HEK293 (cell line): Measurements from ENCODE around the gene DIABLO.

Experiments used
- CTCF ChIA-PET: fragments of 350-600 bp; formaldehyde crosslinking; extraction: SDS; loops from one replicate; lab custom pipeline; 2021; ENCODE audit warnings: antibody characterized with exemption; lab: Yijun Ruan, JAX
- POLR2A ChIA-PET: fragments of 300-600 bp; formaldehyde crosslinking; extraction: SDS; loops from one replicate; lab custom pipeline; 2020; ENCODE audit warnings: antibody characterized with exemption, inconsistent platforms; lab: Yijun Ruan, JAX
- H3K27ac ChIP-seq: fragments of 200-500 bp; sonication (Bioruptor generic); 2 replicates; pipeline ENCODE4 v1.5.1; 2014; ENCODE audit warnings: low read depth, low read length, control low read depth, inconsistent platforms; ENCODE audit errors: extremely low read depth
- H3K36me3 ChIP-seq, 2 experiments: fragments of 200-500 bp in 1 of 2; sonication (Bioruptor generic) in 1 of 2; 1 replicate in 1 of 2; 2 replicates in 1 of 2; pipeline ENCODE4 v1.5.1; 2014 to 2017; ENCODE audit warnings: inconsistent platforms in 2 of 2, low read length in 2 of 2; ENCODE audit not compliant: control insufficient read depth in 2 of 2, insufficient read depth in 1 of 2
- H3K4me1 ChIP-seq: fragments of 200-500 bp; sonication (Bioruptor generic); 2 replicates; pipeline ENCODE4 v1.5.1; 2014; ENCODE audit warnings: mild to moderate bottlenecking, low read length, inconsistent platforms; ENCODE audit not compliant: control insufficient read depth, insufficient read depth
- H3K4me3 ChIP-seq: 2 replicates; pipeline ENCODE4 v1.5.1; 2011; ENCODE audit warnings: low read depth, mild to moderate bottlenecking, control low read depth, low read length, moderate library complexity
- H3K9me3 ChIP-seq: fragments of 200-500 bp; sonication (Bioruptor generic); 2 replicates; pipeline ENCODE4 v1.5.1; 2014; ENCODE audit warnings: low read depth, low read length, inconsistent platforms; ENCODE audit not compliant: control insufficient read depth, insufficient read depth
- EGR2 ChIP-seq: fragments of 450-650 bp; formaldehyde crosslinking; IDR thresholded peaks from 2 replicates; pipeline ENCODE4 v1.5.1; 2016; ENCODE audit warnings: low read depth, missing biosample characterization, missing genetic modification characterization
- KLF16 ChIP-seq: fragments of 450-650 bp; formaldehyde crosslinking; IDR thresholded peaks from 2 replicates; pipeline ENCODE4 v1.5.1; 2017; ENCODE audit warnings: missing biosample characterization, missing genetic modification characterization
- REPIN1 ChIP-seq: fragments of 450-650 bp; formaldehyde crosslinking; IDR thresholded peaks from 2 replicates; pipeline ENCODE4 v1.5.1; 2017; ENCODE audit warnings: missing biosample characterization, missing genetic modification characterization, low read depth
- SALL2 ChIP-seq: fragments of 450-650 bp; formaldehyde crosslinking; IDR thresholded peaks from 2 replicates; pipeline ENCODE4 v1.5.0; 2017; ENCODE audit warnings: missing biosample characterization, mild to moderate bottlenecking, missing genetic modification characterization, borderline replicate concordance
- SP3 ChIP-seq: fragments of 450-650 bp; formaldehyde crosslinking; IDR thresholded peaks from 2 replicates; pipeline ENCODE4 v1.5.1; 2016; ENCODE audit warnings: missing biosample characterization, missing genetic modification characterization
- ZBTB20 ChIP-seq: fragments of 450-650 bp; formaldehyde crosslinking; IDR thresholded peaks from 2 replicates; pipeline ENCODE4 v1.5.1; 2016; ENCODE audit warnings: missing biosample characterization, missing genetic modification characterization
- ZNF121 ChIP-seq: fragments of 450-650 bp; formaldehyde crosslinking; IDR thresholded peaks from 2 replicates; pipeline ENCODE4 v1.5.1; 2016; ENCODE audit warnings: missing biosample characterization, missing genetic modification characterization
- ZNF211 ChIP-seq: fragments of 450-650 bp; formaldehyde crosslinking; IDR thresholded peaks from 2 replicates; pipeline ENCODE4 v1.5.1; 2016; ENCODE audit warnings: low read depth, missing biosample characterization, missing genetic modification characterization
- ZNF350 ChIP-seq: fragments of 450-650 bp; formaldehyde crosslinking; IDR thresholded peaks from 2 replicates; pipeline ENCODE4 v1.5.0; 2017; ENCODE audit warnings: missing biosample characterization, mild to moderate bottlenecking, missing genetic modification characterization
- ZNF354C ChIP-seq: fragments of 450-650 bp; formaldehyde crosslinking; IDR thresholded peaks from 2 replicates; pipeline ENCODE4 v1.5.1; 2016; ENCODE audit warnings: missing biosample characterization, missing genetic modification characterization, low read depth, borderline replicate concordance
- ZNF37A ChIP-seq: fragments of 450-650 bp; IDR thresholded peaks from 2 replicates; pipeline ENCODE4 v1.5.1; 2018; ENCODE audit warnings: missing biosample characterization, missing genetic modification characterization
- ZNF510 ChIP-seq: fragments of 450-650 bp; formaldehyde crosslinking; IDR thresholded peaks from 2 replicates; pipeline ENCODE4 v1.5.1; 2018; ENCODE audit warnings: mild to moderate bottlenecking, missing genetic modification characterization, missing biosample characterization; ENCODE audit not compliant: insufficient replicate concordance
- ZNF571 ChIP-seq: fragments of 450-650 bp; formaldehyde crosslinking; IDR thresholded peaks from 2 replicates; pipeline ENCODE4 v1.5.0; 2017; ENCODE audit warnings: missing biosample characterization, missing genetic modification characterization
- ZNF596 ChIP-seq: fragments of 450-650 bp; IDR thresholded peaks from 2 replicates; pipeline ENCODE4 v1.5.0; 2018; ENCODE audit warnings: missing biosample characterization, mild to moderate bottlenecking, missing genetic modification characterization, moderate library complexity
- ZNF626 ChIP-seq: fragments of 450-650 bp; sonication (Bioruptor Pico); formaldehyde crosslinking; IDR thresholded peaks from 2 replicates; pipeline ENCODE4 v1.5.1; 2018; ENCODE audit warnings: missing biosample characterization, missing genetic modification characterization, inconsistent platforms
- ZNF658 ChIP-seq: fragments of 450-650 bp; formaldehyde crosslinking; IDR thresholded peaks from 2 replicates; pipeline ENCODE4; 2016; ENCODE audit warnings: missing biosample characterization, missing genetic modification characterization
- ZNF707 ChIP-seq: fragments of 450-650 bp; formaldehyde crosslinking; IDR thresholded peaks from 2 replicates; pipeline ENCODE4 v1.5.1; 2016; ENCODE audit warnings: missing biosample characterization, missing genetic modification characterization
- ZNF747 ChIP-seq: fragments of 450-650 bp; formaldehyde crosslinking; IDR thresholded peaks from 2 replicates; pipeline ENCODE4 v1.5.1; 2016; ENCODE audit warnings: missing biosample characterization, missing genetic modification characterization
- TF ChIP-seq, protein P1 (sequence below): fragments of 450-650 bp; formaldehyde crosslinking; IDR thresholded peaks from 2 replicates; pipeline ENCODE4 v1.5.1; 2016; ENCODE audit warnings: missing biosample characterization, missing genetic modification characterization
- TF ChIP-seq, protein P2 (sequence below): fragments of 450-650 bp; formaldehyde crosslinking; IDR thresholded peaks from 2 replicates; pipeline ENCODE4 v1.5.1; 2016; ENCODE audit warnings: missing biosample characterization, missing genetic modification characterization
- TF ChIP-seq, protein P3 (sequence below): sonication (generic); formaldehyde crosslinking; IDR thresholded peaks from 2 replicates; pipeline ENCODE4 v1.8.1; 2022; ENCODE audit warnings: mild to moderate bottlenecking, moderate library complexity, missing genetic modification reagents

Gene DIABLO

DNA sequence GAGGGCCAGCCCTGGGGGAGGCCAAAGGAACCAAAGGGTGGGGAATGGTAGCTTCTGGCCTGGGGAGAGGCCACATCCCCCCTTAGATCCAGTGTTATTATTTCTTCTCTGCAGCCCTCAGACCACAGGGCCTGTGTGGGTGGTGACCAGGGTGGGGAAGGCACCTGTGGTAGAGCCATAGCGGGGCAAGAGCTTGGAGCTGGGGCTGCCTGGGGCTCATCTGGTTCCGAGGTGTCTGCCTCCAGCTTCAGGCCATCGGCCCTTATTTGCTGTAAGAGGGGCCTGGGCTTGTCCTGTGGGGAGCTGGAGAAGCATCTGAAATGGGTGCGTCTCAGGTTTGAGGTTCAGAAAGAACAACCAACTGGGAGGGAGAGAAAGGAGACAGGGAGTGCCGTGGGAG is 24.5 kb downstream of the DIABLO start:
- POLR2A ChIA-PET: no interaction called here
- TF ChIP-seq ZNF510 (no peak), ZNF707 (no peak), ZNF350 (tag by site-specific recombination) (no peak), ZBTB20 (tag by site-specific recombination) (no peak), ZNF571 (tag by site-specific recombination) (no peak), ZNF121 (tag by site-specific recombination) (no peak)
- TF ChIP-seq, protein P1, sequence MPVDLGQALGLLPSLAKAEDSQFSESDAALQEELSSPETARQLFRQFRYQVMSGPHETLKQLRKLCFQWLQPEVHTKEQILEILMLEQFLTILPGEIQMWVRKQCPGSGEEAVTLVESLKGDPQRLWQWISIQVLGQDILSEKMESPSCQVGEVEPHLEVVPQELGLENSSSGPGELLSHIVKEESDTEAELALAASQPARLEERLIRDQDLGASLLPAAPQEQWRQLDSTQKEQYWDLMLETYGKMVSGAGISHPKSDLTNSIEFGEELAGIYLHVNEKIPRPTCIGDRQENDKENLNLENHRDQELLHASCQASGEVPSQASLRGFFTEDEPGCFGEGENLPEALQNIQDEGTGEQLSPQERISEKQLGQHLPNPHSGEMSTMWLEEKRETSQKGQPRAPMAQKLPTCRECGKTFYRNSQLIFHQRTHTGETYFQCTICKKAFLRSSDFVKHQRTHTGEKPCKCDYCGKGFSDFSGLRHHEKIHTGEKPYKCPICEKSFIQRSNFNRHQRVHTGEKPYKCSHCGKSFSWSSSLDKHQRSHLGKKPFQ: no peak
- TF ChIP-seq, protein P2, sequence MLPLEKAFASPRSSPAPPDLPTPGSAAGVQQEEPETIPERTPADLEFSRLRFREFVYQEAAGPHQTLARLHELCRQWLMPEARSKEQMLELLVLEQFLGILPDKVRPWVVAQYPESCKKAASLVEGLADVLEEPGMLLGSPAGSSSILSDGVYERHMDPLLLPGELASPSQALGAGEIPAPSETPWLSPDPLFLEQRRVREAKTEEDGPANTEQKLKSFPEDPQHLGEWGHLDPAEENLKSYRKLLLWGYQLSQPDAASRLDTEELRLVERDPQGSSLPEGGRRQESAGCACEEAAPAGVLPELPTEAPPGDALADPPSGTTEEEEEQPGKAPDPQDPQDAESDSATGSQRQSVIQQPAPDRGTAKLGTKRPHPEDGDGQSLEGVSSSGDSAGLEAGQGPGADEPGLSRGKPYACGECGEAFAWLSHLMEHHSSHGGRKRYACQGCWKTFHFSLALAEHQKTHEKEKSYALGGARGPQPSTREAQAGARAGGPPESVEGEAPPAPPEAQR (tag by site-specific recombination): no peak
- H3K9me3 ChIP-seq: no peaks in the 10 kb centered on the region
- H3K4me1 ChIP-seq: peaks cover 6% of the 10 kb centered on the region; the same call in 1 of the 2 replicates
- CTCF ChIA-PET: interaction anchor here (0.6 to 0.8 kb wide), 2 partner anchors 11 to 328 kb away, joined by 3 to 4 read pairs; no protein-coding TSS in a partner anchor
- H3K36me3 ChIP-seq: no peaks in the 10 kb centered on the region
- no peak overlapping the region for H3K27ac ChIP-seq
- no peak overlapping the region for H3K4me3 ChIP-seq

DNA sequence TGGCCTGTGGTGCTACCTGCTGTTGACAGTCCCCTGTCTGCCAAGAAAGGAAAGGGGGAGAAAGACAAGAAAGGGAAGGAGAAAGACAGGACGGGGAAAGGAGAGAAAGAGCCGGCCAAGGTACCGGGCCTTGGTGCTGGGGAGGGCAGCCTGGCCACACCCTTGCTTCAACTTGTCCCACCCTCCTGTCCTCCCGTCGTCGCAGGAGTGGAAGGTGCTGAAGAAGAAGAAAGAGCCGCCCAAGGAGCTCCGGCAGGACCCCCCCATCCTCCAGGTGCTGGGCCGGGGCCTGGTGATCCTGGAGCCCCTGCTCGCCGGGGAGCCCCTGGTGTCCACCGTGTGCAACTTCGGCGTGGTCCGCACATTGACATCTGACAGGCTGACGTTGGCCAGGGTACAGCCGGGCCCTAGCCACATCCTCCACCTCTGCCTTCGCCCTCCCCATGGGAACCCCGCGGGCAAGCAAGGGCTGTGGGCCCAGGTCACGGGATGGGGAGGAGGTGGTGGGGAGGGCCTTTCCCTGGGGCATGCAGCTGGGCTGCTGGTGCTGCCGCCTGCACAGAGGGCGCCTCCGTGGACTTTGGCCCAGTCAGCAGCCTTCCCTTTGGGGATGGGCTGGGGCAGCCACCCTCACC is 25.2 kb downstream of the DIABLO start:
- peaks cover 6% of the 10 kb centered on the region; the same call in 1 of the 2 replicates for H3K4me1 ChIP-seq
- H3K9me3 ChIP-seq: no peaks in the 10 kb centered on the region
- ChIA-PET POLR2A (interaction anchor here (0.6 kb wide), 1 partner anchor 75 kb away, joined by 3 read pairs; no protein-coding TSS in a partner anchor), CTCF (no interaction called here)
- TF ChIP-seq ZNF596 (no peak), EGR2 (no peak), ZNF211 (tag by site-specific recombination) (no peak), SP3 (tag by site-specific recombination) (no peak), KLF16 (tag by site-specific recombination) (no peak), ZNF354C (tag by site-specific recombination) (no peak), ZNF626 (tag by site-specific recombination) (no peak), ZNF658 (tag by site-specific recombination) (no peak), REPIN1 (tag by site-specific recombination) (no peak), ZNF37A (tag by site-specific recombination) (no peak), SALL2 (tag by site-specific recombination) (no peak), ZNF747 (tag by site-specific recombination) (no peak)
- TF ChIP-seq, protein P3, sequence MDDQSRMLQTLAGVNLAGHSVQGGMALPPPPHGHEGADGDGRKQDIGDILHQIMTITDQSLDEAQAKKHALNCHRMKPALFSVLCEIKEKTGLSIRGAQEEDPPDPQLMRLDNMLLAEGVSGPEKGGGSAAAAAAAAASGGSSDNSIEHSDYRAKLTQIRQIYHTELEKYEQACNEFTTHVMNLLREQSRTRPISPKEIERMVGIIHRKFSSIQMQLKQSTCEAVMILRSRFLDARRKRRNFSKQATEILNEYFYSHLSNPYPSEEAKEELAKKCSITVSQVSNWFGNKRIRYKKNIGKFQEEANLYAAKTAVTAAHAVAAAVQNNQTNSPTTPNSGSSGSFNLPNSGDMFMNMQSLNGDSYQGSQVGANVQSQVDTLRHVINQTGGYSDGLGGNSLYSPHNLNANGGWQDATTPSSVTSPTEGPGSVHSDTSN (CRISPR knock-in tag): no peak
- TF ChIP-seq, protein P2 (tag by site-specific recombination): no peak
- no peak overlapping the region for H3K4me3 ChIP-seq
- no peaks in the 10 kb centered on the region for H3K36me3 ChIP-seq
- H3K27ac ChIP-seq: no peak overlapping the region
